K562 (cell line): ENCODE data around the gene CLEC2D. TPM values are rescaled to one million over a fixed set of nuclear protein-coding genes. Genes with fewer than 3 reads are reported as not detected.

Source experiments
- ARHGAP35 ChIP-seq: fragments of 450-650 bp; IDR thresholded peaks from 2 replicates; pipeline ENCODE4 v1.6.1; 2018; ENCODE audit not compliant: partially characterized antibody
- ARID4B ChIP-seq: sonication (generic); formaldehyde crosslinking; IDR thresholded peaks from 2 replicates; pipeline ENCODE4 v1.8.0; 2022; ENCODE audit warnings: mild to moderate bottlenecking, missing genetic modification reagents
- CCNT2 ChIP-seq: IDR thresholded peaks from 2 replicates; pipeline ENCODE4 v1.6.1; 2011; ENCODE audit warnings: borderline replicate concordance, low read depth, mild to moderate bottlenecking, moderate library complexity, mixed read lengths, low read length; ENCODE audit not compliant: insufficient read length; ENCODE audit errors: extremely low read depth
- CHD2 ChIP-seq: IDR thresholded peaks from 2 replicates; pipeline ENCODE4 v1.6.1; 2011; ENCODE audit warnings: low read depth, low read length
- COPS2 ChIP-seq: fragments of 450-650 bp; conservative IDR thresholded peaks from 2 replicates; pipeline ENCODE4 v1.6.1; 2016; ENCODE audit warnings: mild to moderate bottlenecking, moderate library complexity
- DMBX1 ChIP-seq: fragments of 250-450 bp; sonication (Bioruptor Pico); IDR thresholded peaks from 2 replicates; pipeline ENCODE4 v1.8.0; 2022; ENCODE audit warnings: inconsistent platforms, mild to moderate bottlenecking, moderate library complexity, borderline replicate concordance
- FOSL1 ChIP-seq: fragments of 200-800 bp; sonication (Bioruptor generic); conservative IDR thresholded peaks from 2 replicates; pipeline ENCODE4 v1.6.1; 2016; ENCODE audit warnings: missing genetic modification characterization, missing compliant biosample characterization
- HOXB6 ChIP-seq: fragments of 250-450 bp; sonication (Bioruptor Pico); IDR thresholded peaks from 2 replicates; pipeline ENCODE4 v1.5.1; 2022; ENCODE audit warnings: mild to moderate bottlenecking, borderline replicate concordance
- KDM2B ChIP-seq: fragments of 250-450 bp; sonication (Bioruptor Pico); IDR thresholded peaks from 2 replicates; pipeline ENCODE4 v1.8.0; 2021; ENCODE audit warnings: mild to moderate bottlenecking, moderate library complexity
- MEF2D ChIP-seq: conservative IDR thresholded peaks from 2 replicates; pipeline ENCODE4 v1.6.1; 2016; ENCODE audit warnings: low read depth, missing genetic modification characterization, missing compliant biosample characterization
- PRMT5 ChIP-seq: sonication (generic); formaldehyde crosslinking; IDR thresholded peaks from 2 replicates; pipeline ENCODE4 v1.5.0; 2020; ENCODE audit warnings: missing genetic modification reagents
- RBM25 ChIP-seq: fragments of 200-400 bp; formaldehyde crosslinking; IDR thresholded peaks from 2 replicates; pipeline ENCODE4 v1.6.1; 2018; ENCODE audit warnings: low read length, low read depth, moderate library complexity; ENCODE audit not compliant: severe bottlenecking
- RFX5 ChIP-seq: IDR thresholded peaks from 2 replicates; pipeline ENCODE4 v1.6.1; 2011; ENCODE audit warnings: low read depth, mild to moderate bottlenecking, improper control_type of control experiment, low read length
- SAP30 ChIP-seq: fragments of 200-600 bp; sonication (generic); IDR thresholded peaks from 2 replicates; pipeline ENCODE4 v1.6.1; 2012; ENCODE audit warnings: borderline replicate concordance, low read depth, mild to moderate bottlenecking, moderate library complexity, low read length, control low read depth, inconsistent platforms; ENCODE audit not compliant: insufficient read depth, poor library complexity, severe bottlenecking
- SMARCB1 ChIP-seq: IDR thresholded peaks from 2 replicates; pipeline ENCODE4 v1.6.1; 2011; ENCODE audit warnings: improper control_type of control experiment, low read depth; ENCODE audit not compliant: insufficient read length
- USF1 ChIP-seq: sonication (generic); formaldehyde crosslinking; IDR thresholded peaks from 2 replicates; pipeline ENCODE4 v1.9.0; 2022; ENCODE audit warnings: mild to moderate bottlenecking, missing genetic modification reagents
- ZFP91 ChIP-seq: sonication (generic); formaldehyde crosslinking; IDR thresholded peaks from 2 replicates; pipeline ENCODE4 v1.8.0; 2022; ENCODE audit warnings: mild to moderate bottlenecking, missing genetic modification reagents
- ZNF586 ChIP-seq: fragments of 450-650 bp; formaldehyde crosslinking; conservative IDR thresholded peaks from 2 replicates; pipeline ENCODE4 v1.4.0; 2020; ENCODE audit warnings: mild to moderate bottlenecking, moderate library complexity
- ZNF589 ChIP-seq: fragments of 200-800 bp; sonication (Bioruptor generic); IDR thresholded peaks from 2 replicates; pipeline ENCODE4 v1.6.1; 2016; ENCODE audit warnings: low read depth, missing genetic modification characterization, missing compliant biosample characterization
- ZNF707 ChIP-seq: fragments of 250-450 bp; sonication (Bioruptor Pico); conservative IDR thresholded peaks from 2 replicates; pipeline ENCODE4 v1.8.0; 2022; ENCODE audit warnings: inconsistent platforms, mild to moderate bottlenecking, moderate library complexity
- ZNF77 ChIP-seq: fragments of 250-450 bp; sonication (Bioruptor Pico); IDR thresholded peaks from 2 replicates; pipeline ENCODE4 v1.5.0; 2020
- polyA plus RNA-seq, 8 experiments: library from polyadenylated mRNA; depleted of rRNA in 4 of 8; stranded (reverse) in 5 of 8; unstranded in 3 of 8; fragments of >200 nt; fragmentation: Nextera tagmentation in 2 of 8; fragmentation: Illumina TruSeq in 1 of 8; extraction: Ambion mirVana in 2 of 8; extraction: Trizol in 1 of 8; gene quantifications; 2 replicates each; pipeline versions ENCODE4 v1.2.1 to v1.2.3, GENCODE V29; 2011 to 2014; ENCODE audit warnings: inconsistent platforms in 1 of 8, missing spikeins in 1 of 8
- total RNA-seq, 7 experiments: library from RNA; depleted of rRNA in 6 of 7; stranded (reverse); fragments of >200 nt in 6 of 7; fragmentation: Illumina TruSeq in 2 of 7; extraction: Trizol in 2 of 7; gene quantifications; 2 replicates each; pipeline versions ENCODE4 v1.2.1 to v1.2.3, GENCODE V29; 2011 to 2021; ENCODE audit warnings: low replicate concordance in 1 of 7

The CLEC2D gene
- total and polyA plus RNA-seq, 9 of the 15 experiments (the other 6 are each of a cell fraction or from before 2014, with no cell fraction given), result 1.4 to 5.0 (median 2.2) TPM

- TF ChIP-seq KDM2B (CRISPR knock-in tag) (no peak), USF1 (CRISPR knock-in tag) (no peak), ZNF707 (CRISPR knock-in tag) (no peak), CHD2 (no peak; the same call in 1 of the 2 replicates), ARID4B (CRISPR knock-in tag) (no peak), ARHGAP35 (no peak), MEF2D (tag) (no peak), SAP30 (no peak), CCNT2 (peak; percentile 89), DMBX1 (no peak), ZNF77 (CRISPR knock-in tag) (no peak), COPS2 (no peak), ZNF586 (CRISPR knock-in tag) (no peak), SMARCB1 (no peak), ZFP91 (CRISPR knock-in tag) (no peak), FOSL1 (tag) (no peak), ZNF589 (CRISPR knock-in tag) (no peak), RBM25 (no peak), HOXB6 (CRISPR knock-in tag) (no peak), PRMT5 (no peak), RFX5 (no peak)
These were observed 21.4 kb upstream of the CLEC2D start (continued) for GRCh38 chr12:9647825-9648700.
